D721Med (cell line): ENCODE measurements around the gene SUMF1.

ENCODE experiments used
- DNase-seq: peaks from one replicate; pipeline ENCODE4 v3.0.0; 2011; ENCODE audit warnings: low spot score; ENCODE audit not compliant: insufficient read length
- FAIRE-seq: peaks from 2 replicates; lab custom pipeline; 2011; peaks lifted over from hg19 to GRCh38; lab: Jason Lieb, UNC
- TF ChIP-seq, protein P1 (sequence below): IDR thresholded peaks from 2 replicates; pipeline ENCODE4 v1.5.1; 2012; ENCODE audit warnings: mild to moderate bottlenecking, control low read depth; ENCODE audit not compliant: insufficient read depth; ENCODE audit errors: missing control alignments

Gene SUMF1

DNA sequence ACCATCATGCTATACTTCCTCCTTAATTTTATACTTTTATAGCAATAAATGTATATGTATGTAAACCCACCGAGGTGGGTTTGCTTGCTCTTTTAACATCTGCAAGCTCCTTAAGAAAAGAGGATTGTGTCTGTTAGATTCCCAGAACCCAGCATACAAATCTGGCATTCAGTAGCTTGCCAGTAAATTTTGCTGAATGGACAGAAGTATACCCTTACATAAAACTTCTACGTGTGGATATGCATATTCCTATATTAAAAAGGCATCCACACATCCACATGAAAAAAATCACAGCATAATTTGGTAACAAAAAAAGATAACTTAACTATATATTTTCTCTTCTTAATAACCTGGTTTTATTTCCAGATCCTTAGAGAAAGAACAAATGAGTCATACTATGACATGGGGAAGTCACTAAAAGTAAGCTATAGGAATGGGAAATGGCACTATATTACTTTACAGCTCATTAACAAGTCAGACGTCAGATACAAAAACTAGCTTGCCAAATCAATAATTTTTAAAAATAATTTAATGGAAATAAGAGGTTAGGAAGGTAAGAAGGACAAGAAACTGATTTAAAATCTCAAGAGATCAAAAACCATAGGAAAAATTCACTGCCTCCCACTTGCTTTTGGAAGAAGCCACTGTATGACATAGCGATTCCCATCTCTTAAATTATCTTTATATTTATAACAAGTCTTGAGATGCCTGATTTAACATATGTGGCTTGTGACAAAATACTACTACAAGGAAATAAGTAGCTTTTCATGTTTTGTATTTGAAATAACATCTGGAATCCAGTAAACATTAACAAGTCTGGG lies 68.7 kb downstream of the SUMF1 start:
- no peak for DNase-seq
- TF ChIP-seq, protein P1, sequence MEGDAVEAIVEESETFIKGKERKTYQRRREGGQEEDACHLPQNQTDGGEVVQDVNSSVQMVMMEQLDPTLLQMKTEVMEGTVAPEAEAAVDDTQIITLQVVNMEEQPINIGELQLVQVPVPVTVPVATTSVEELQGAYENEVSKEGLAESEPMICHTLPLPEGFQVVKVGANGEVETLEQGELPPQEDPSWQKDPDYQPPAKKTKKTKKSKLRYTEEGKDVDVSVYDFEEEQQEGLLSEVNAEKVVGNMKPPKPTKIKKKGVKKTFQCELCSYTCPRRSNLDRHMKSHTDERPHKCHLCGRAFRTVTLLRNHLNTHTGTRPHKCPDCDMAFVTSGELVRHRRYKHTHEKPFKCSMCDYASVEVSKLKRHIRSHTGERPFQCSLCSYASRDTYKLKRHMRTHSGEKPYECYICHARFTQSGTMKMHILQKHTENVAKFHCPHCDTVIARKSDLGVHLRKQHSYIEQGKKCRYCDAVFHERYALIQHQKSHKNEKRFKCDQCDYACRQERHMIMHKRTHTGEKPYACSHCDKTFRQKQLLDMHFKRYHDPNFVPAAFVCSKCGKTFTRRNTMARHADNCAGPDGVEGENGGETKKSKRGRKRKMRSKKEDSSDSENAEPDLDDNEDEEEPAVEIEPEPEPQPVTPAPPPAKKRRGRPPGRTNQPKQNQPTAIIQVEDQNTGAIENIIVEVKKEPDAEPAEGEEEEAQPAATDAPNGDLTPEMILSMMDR: no peak
- FAIRE-seq: no peak

DNA sequence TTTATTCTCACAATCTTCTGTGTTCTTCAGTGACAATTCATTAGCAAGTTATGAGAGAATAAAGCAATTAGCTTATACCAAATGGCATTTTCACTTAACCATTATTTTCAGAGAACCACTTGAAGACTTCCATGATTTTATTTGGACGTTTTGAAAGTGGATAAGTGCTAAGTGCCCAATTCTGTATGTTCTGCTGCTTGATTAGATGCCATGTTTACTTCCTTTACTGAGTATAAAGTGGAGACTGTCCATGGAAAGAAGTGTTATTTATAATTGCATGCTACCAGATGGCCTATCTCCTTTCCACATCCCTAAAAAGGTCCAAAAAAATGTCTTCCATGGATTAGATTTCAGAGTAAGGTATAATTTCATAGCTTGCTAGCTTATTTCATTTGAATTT lies 69.6 kb downstream of the SUMF1 start:
- TF ChIP-seq, protein P1: no peak
- no peak for DNase-seq
- FAIRE-seq: no peak

DNA sequence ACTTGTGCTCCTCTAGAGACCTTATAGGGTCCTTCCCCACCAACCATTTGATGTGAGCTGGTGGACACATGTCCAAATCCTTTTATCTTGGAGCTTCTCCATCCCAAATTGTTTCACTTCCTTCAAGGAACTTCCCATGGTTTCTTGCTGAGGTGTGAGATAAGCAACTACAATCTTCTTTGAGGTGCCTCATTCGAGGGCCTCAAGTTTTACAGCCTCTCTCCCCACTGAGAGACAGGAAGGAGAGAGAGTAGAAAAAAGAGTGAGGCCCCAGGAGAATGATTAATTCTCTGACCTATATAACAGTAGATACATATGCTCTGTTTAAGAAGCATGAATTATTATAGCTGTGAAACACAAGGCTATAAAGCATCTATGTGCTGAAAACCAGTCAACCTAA lies 70.5 kb downstream of the SUMF1 start:
- TF ChIP-seq, protein P1: no peak
- DNase-seq (no peak), FAIRE-seq (no peak)

DNA sequence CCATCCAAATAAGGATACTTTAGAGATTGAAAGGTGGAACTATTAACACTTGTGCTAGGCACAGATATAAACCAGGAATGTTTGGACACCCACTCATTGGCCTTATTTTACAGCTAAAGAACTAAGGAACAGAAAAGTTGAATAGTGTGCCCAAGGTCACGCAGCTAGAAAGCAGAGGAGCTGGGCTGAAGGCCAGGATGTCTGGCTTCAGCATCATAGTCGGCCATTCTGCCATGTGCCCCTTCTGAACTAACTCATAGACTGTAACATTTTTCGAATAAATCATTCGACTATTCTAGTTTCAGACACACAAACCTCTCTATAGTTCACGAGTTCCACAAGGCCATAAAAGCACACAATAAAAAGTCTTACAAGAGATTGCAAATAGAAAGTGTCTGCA lies 71.1 kb downstream of the SUMF1 start:
- DNase-seq (no peak), FAIRE-seq (no peak)
- TF ChIP-seq, protein P1: no peak

DNA sequence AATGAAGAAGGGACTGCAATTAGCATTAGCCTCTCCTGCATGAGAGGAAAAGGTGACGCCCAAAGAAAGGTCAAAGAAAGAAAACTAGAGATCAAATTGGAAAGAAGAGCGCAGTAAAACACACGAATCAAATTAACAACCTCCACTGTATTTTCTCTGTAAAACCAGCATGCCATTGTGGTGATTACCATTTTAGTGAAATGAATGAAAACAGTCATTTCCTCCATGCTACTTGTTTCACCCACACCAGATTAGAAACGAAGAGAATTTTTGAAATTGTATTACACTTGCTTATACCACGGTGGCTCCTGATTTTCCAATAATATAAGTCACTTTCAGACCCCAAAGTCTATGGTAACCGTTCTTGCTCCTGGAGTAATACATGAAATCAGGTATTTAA lies 71.6 kb downstream of the SUMF1 start:
- DNase-seq: no peak
- TF ChIP-seq, protein P1: no peak
- FAIRE-seq: no peak

DNA sequence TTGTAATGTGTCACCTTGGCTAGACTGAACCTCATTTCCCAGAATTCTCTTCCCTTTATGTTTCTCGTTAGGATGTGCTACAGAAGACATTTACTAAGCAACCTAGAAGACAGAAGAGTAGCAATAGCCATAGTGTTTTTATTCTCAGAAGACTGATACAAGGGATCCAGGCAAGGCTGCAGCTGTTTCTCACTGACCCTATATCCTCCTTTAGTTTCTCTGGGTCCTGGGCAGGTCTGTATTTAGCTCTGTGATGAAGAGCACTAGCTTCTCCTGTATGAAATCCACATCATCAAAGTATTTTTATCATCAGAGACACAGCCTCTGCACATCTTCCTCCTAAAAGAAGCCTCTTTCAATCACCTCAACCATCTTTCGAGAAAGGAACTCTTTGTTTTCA lies 72.5 kb downstream of the SUMF1 start:
- DNase-seq (no peak), FAIRE-seq (no peak)
- TF ChIP-seq, protein P1: no peak

DNA sequence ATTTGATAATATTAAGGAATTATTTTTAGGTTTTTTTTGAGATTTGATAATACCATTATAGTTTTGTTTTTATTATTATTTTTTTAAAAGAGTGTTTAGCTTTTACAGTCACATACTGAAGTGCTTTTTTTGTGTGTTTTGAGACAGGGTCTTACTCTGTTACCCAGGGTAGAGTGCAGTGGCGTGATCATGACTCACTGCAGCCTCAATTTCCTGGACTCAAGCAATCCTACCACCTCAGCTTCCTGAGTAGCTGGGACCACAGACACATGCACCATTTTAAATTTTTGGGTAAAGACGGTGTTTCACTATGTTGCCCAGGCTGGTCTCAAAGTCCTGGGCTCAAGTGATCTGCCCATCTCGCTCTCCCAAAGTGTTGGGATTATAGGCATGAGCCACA lies 73.0 kb downstream of the SUMF1 start:
- DNase-seq (no peak), FAIRE-seq (no peak)
- TF ChIP-seq, protein P1: no peak
